IMR-90 (cell line): ENCODE results near the gene MIPEP. TPM values are rescaled to one million over a fixed set of nuclear protein-coding genes. Genes with fewer than 3 reads are reported as not detected.
"Not testable (repeated sequence)": the region's sequence is repeated elsewhere in the genome, so short reads cannot be mapped to it uniquely, and the experiment has no call there.

ENCODE experiments used
- ATAC-seq: fragments of 200-7000 bp; cut with Tn5 transposase; 2 replicates; pipeline ENCODE4 v1.9.1; 2020; ENCODE audit warnings: low read depth, mild to moderate bottlenecking, moderate library complexity
- BruUV-seq: library from RNA; stranded (reverse); fragments of 400-500 nt; replicated peaks from 2 replicates; lab custom pipeline; 2021; lab: Mats Ljungman, UMichigan
- CTCF ChIA-PET: fragments of 300-600 bp; formaldehyde crosslinking; extraction: SDS; loops from one replicate; lab custom pipeline; 2021; ENCODE audit warnings: antibody characterized with exemption; lab: Yijun Ruan, JAX
- POLR2A ChIA-PET: fragments of 300-600 bp; sonication (Branson Sonifier 250); formaldehyde crosslinking; loops from one replicate; lab custom pipeline; 2022; ENCODE audit warnings: antibody characterized with exemption; ENCODE audit not compliant: unreplicated experiment; lab: Charles Lee
- DNase-seq: peaks from one replicate; pipeline ENCODE4 v3.0.0; 2013
- H2AFZ ChIP-seq: replicated peaks from 2 replicates; pipeline ENCODE3; 2013; ENCODE audit warnings: low read length, mild to moderate bottlenecking; ENCODE audit not compliant: poor library complexity
- H2AK5ac ChIP-seq: 2 replicates; pipeline ENCODE4 v1.6.1; 2013; ENCODE audit warnings: low read depth, low read length, inconsistent platforms
- H2AK9ac ChIP-seq: replicated peaks from 2 replicates; pipeline ENCODE3; 2013; ENCODE audit warnings: mild to moderate bottlenecking, low read depth, low read length, moderate library complexity; ENCODE audit not compliant: poor library complexity
- H2BK120ac ChIP-seq: 2 replicates; pipeline ENCODE4 v1.6.1; 2013; ENCODE audit warnings: low read depth, low read length, inconsistent platforms
- H2BK15ac ChIP-seq: 3 replicates; pipeline ENCODE4 v1.6.1; 2013; ENCODE audit warnings: low read depth, low read length, inconsistent platforms
- H2BK20ac ChIP-seq: 2 replicates; pipeline ENCODE4 v1.6.1; 2013; ENCODE audit warnings: low read depth, mild to moderate bottlenecking, inconsistent platforms, low read length, moderate library complexity
- H2BK5ac ChIP-seq: 2 replicates; pipeline ENCODE4 v1.6.1; 2013; ENCODE audit warnings: mild to moderate bottlenecking, low read depth, low read length, inconsistent platforms; ENCODE audit not compliant: poor library complexity, severe bottlenecking
- H3K14ac ChIP-seq: replicated peaks from 2 replicates; pipeline ENCODE4 v1.6.1; 2013; ENCODE audit warnings: low read depth, low read length, inconsistent platforms
- H3K18ac ChIP-seq: 2 replicates; pipeline ENCODE4 v1.6.1; 2013; ENCODE audit warnings: low read depth, low read length, control low read depth
- H3K23ac ChIP-seq: 2 replicates; pipeline ENCODE4 v1.6.1; 2013; ENCODE audit warnings: low read depth, low read length, inconsistent platforms
- H3K27ac ChIP-seq: 2 replicates; pipeline ENCODE4 v1.5.1; 2013; ENCODE audit warnings: mild to moderate bottlenecking, control low read depth, low read length; ENCODE audit not compliant: insufficient read depth
- H3K27me3 ChIP-seq: 2 replicates; pipeline ENCODE4 v1.6.1; 2013; ENCODE audit warnings: low read length; ENCODE audit not compliant: control insufficient read depth, insufficient read depth
- H3K36me3 ChIP-seq: 2 replicates; pipeline ENCODE4 v1.6.1; 2013; ENCODE audit warnings: low read length, mixed read lengths; ENCODE audit not compliant: control insufficient read depth, insufficient read depth
- H3K4ac ChIP-seq: 2 replicates; pipeline ENCODE4 v1.6.1; 2013; ENCODE audit warnings: low read depth, low read length, inconsistent platforms
- H3K4me1 ChIP-seq: 2 replicates; pipeline ENCODE4 v1.6.1; 2013; ENCODE audit warnings: low read length, mixed read lengths; ENCODE audit not compliant: control insufficient read depth, insufficient read depth
- H3K4me2 ChIP-seq: 2 replicates; pipeline ENCODE4 v1.6.1; 2013; ENCODE audit warnings: low read depth, mild to moderate bottlenecking, control low read depth, low read length, moderate library complexity
- H3K4me3 ChIP-seq: 2 replicates; pipeline ENCODE4 v1.5.1; 2013; ENCODE audit warnings: low read depth, mild to moderate bottlenecking, control low read depth, low read length, moderate library complexity; ENCODE audit not compliant: insufficient read depth
- H3K56ac ChIP-seq: 2 replicates; pipeline ENCODE4 v1.6.1; 2013; ENCODE audit warnings: low read length, inconsistent platforms; ENCODE audit not compliant: insufficient read depth; ENCODE audit errors: extremely low read depth
- H3K79me1 ChIP-seq, 2 experiments: 2 replicates each; pipeline ENCODE4 v1.6.1; 2013; ENCODE audit warnings: low read length in 2 of 2, inconsistent platforms in 1 of 2, low read depth in 1 of 2
- H3K9ac ChIP-seq: 2 replicates; pipeline ENCODE4 v1.6.1; 2013; ENCODE audit warnings: low read depth, low read length, control low read depth
- H3K9me1 ChIP-seq: 2 replicates; pipeline ENCODE4 v1.6.1; 2013; ENCODE audit warnings: low read length, inconsistent platforms; ENCODE audit not compliant: insufficient read depth
- H3K9me3 ChIP-seq: 2 replicates; pipeline ENCODE4 v1.6.1; 2013; ENCODE audit warnings: low read length; ENCODE audit not compliant: control insufficient read depth, insufficient read depth
- H4K20me1 ChIP-seq: 2 replicates; pipeline ENCODE4 v1.6.1; 2013; ENCODE audit warnings: low read length, inconsistent platforms; ENCODE audit not compliant: insufficient read depth
- H4K5ac ChIP-seq: 2 replicates; pipeline ENCODE4 v1.6.1; 2013; ENCODE audit warnings: mild to moderate bottlenecking, low read depth, low read length, control low read depth
- H4K8ac ChIP-seq, 2 experiments: 2 replicates each; pipeline ENCODE4 v1.6.1; 2013; ENCODE audit warnings: low read depth in 2 of 2, low read length in 2 of 2, control low read depth in 1 of 2, inconsistent platforms in 1 of 2
- H4K91ac ChIP-seq: 2 replicates; pipeline ENCODE4 v1.6.1; 2013; ENCODE audit warnings: low read depth, low read length, inconsistent platforms; ENCODE audit not compliant: insufficient read depth
- WGBS, 2 experiments: methylation state at CpG; one replicate each; pipeline versions ENCODE4 v1.1.5 to v1.1.7; 2013; ENCODE audit warnings: missing lambda C conversion rate in 2 of 2; ENCODE audit not compliant: insufficient read length in 1 of 2; ENCODE audit errors: extremely low coverage in 2 of 2; 5-methylcytosine and 5-hydroxymethylcytosine counted together
- dilution Hi-C: fragments of 300-500 bp; cut with HindIII; formaldehyde crosslinking; loops from one replicate; pipeline ENCODE4 v1.14.3; 2018; ENCODE audit warnings: low sequenced_read_pairs; ENCODE audit not compliant: unreplicated experiment
- in situ Hi-C: fragments of 300-500 bp; cut with MboI; formaldehyde crosslinking; loops from 3 replicates; pipeline ENCODE4 v1.14.3; 2019; ENCODE audit warnings: low sequenced_read_pairs, inconsistent platforms, mixed read lengths
- intact Hi-C: fragments of 100-400 bp; cut with micrococcal nuclease; formaldehyde crosslinking; loops from 2 replicates; pipeline ENCODE4 v1.10.0; 2022
- polyA plus RNA-seq, 3 experiments: library from polyadenylated mRNA; depleted of rRNA; stranded (reverse); fragments of >200 nt; gene quantifications; 2 replicates each; pipeline ENCODE4 v1.2.3, GENCODE V29; 2012; ENCODE audit warnings: low replicate concordance in 1 of 3
- total RNA-seq: library from RNA; depleted of rRNA; stranded (reverse); fragments of >200 nt; gene quantifications from 2 replicates; pipeline ENCODE4 v1.2.3, GENCODE V29; 2012

The MIPEP gene
- total and polyA plus RNA-seq, 2 of the 4 experiments (the other 2 are of a cell fraction) = 15.0 to 21.5 TPM

DNA sequence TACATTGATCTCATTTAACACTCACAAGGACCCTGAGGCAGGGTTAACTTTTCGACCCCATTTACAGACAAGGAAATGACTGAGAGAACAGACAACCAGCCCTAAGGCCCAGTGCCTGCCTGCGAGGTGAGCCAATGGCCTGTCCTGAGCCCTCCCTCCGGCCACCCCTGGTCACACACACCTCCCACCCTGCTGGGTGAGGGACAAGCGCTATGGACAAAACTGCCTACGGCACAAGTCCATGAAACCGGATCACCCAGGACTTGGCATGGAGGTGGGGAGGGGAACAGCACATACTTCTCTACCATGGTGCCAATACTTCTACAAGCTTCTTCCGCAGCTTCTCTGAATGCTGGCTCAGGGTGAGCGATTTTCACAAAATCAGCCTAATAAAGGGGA lies 7.8 kb downstream of the MIPEP start:
- H3K18ac ChIP-seq, BruUV-seq, H2AK9ac ChIP-seq, H3K9ac ChIP-seq, H3K4me2 ChIP-seq, H3K27ac ChIP-seq, H3K9me1 ChIP-seq, DNase-seq, H4K20me1 ChIP-seq, H3K14ac ChIP-seq, H3K9me3 ChIP-seq, H4K91ac ChIP-seq, H2BK15ac ChIP-seq, H3K23ac ChIP-seq, H3K56ac ChIP-seq, H2AFZ ChIP-seq, intact Hi-C loops, H3K4me3 ChIP-seq, H3K4me1 ChIP-seq, H2BK120ac ChIP-seq, H4K8ac ChIP-seq, ATAC-seq, dilution Hi-C loops, H3K27me3 ChIP-seq, POLR2A ChIA-PET, H2AK5ac ChIP-seq, H2BK20ac ChIP-seq, H2BK5ac ChIP-seq, H4K5ac ChIP-seq: not testable (repeated sequence)
- in situ Hi-C loops = loop anchor here (25.0 kb wide), 1 partner anchor 519 kb away; no protein-coding TSS in a partner anchor
- Histone ChIP-seq H3K79me1 (peaks cover 0 to 11% of the 10 kb centered on the region in 2 experiments; a peak in 3 of 4 replicates), H3K36me3 (peaks cover 18% of the 10 kb centered on the region), H3K4ac (0 out of 2 replicates have a peak overlapping the region, but pooled peaks have one; percentile 43)
- WGBS, 2 experiments = no CpG with 5 or more reads among the region's 8 CpGs
- CTCF ChIA-PET = interaction anchor here (0.6 kb wide), 1 partner anchor 75 kb away, joined by 6 read pairs; no protein-coding TSS in a partner anchor

DNA sequence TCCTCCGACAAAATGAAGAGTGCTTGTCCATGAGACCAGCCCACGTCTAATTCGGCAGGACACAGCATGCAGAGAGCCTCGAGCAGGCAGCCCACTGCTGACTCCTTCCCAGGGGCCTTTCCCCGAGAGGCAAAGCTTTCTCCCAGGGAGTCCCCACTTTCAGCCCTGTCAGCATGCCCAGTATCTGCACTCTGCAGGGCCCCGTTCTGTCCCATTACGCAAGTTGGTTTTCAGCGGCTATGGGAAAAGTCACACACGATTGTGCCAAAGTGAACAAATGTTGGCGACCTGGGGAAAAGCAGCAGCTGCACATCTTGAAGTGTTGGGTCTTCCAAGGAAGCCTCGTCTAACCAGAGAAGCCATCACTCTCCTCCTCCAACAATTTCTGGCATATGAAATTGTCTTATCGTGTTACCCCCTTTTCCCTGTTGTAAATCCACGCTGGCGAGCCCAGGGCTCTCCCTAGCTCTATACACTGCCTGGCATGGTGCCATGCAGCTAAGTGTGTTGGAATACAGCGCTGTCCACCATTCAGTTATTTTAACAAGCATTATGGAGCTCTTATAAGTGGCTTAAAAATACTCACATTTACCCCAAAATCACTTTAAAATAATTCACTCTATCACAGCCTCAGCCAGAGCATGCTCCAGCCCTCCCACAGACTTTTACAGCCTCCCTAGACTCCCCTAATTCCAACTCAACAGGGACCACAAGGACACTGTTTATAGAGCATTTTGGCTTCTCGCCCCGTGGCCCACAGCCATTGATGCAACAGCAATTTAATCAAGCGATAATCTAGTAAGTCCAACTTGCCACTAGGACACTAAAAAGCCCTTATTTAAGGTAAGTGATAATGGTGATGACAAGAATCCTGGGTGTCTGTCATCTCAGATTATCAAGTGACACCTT lies 8.5 kb downstream of the MIPEP start:
- H4K20me1 ChIP-seq, H3K14ac ChIP-seq, H3K4me3 ChIP-seq, H3K4ac ChIP-seq, H2AK5ac ChIP-seq, ATAC-seq, H2BK120ac ChIP-seq, H3K23ac ChIP-seq, H2BK15ac ChIP-seq, CTCF ChIA-PET, H2AK9ac ChIP-seq, H2BK20ac ChIP-seq, H3K9me1 ChIP-seq, H3K27ac ChIP-seq, H4K5ac ChIP-seq, H3K9ac ChIP-seq, H3K9me3 ChIP-seq, H4K91ac ChIP-seq, H3K56ac ChIP-seq, BruUV-seq, H3K4me1 ChIP-seq, dilution Hi-C loops, H3K79me1 ChIP-seq, intact Hi-C loops, H3K27me3 ChIP-seq, DNase-seq, POLR2A ChIA-PET, H4K8ac ChIP-seq, H2BK5ac ChIP-seq, H3K4me2 ChIP-seq, H3K18ac ChIP-seq, H2AFZ ChIP-seq: not testable (repeated sequence)
- in situ Hi-C loops = loop anchor here (25.0 kb wide), 1 partner anchor 518 kb away; no protein-coding TSS in a partner anchor
- H3K36me3 ChIP-seq = peaks cover 16% of the 10 kb centered on the region
- WGBS, 2 experiments = 80% methylated on average over 1 of the region's 18 CpGs; no CpG with 5 or more reads in 1 of the 2 experiments
